GM12872 (cell line): ENCODE results near the gene OR8D4.

Source experiments
- TF ChIP-seq, protein P1 (sequence below): IDR thresholded peaks from 3 replicates; pipeline ENCODE4 v1.5.1; 2011; ENCODE audit warnings: low read depth, mild to moderate bottlenecking, low read length, moderate library complexity; ENCODE audit not compliant: insufficient read depth

OR8D4 gene

DNA sequence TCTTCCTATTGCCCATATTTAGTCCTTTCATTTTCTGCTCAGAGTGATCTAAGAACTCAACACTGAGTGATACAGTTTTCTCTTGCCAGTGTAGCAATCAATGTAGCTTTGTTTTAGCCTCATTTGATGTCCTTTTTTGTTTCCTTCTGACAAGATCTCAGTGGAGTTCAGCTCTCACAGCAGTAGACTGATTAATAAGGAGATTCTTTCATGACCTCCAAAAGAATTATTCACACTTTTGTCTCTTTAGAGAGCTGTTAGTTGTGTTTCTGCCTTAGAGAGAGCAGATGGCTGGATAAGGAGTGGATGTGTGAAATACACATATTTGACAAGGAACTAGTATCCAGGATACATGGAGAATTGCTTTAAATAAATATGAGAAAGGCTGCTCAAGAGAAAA lies 9.9 kb upstream of the OR8D4 start:
- TF ChIP-seq, protein P1, sequence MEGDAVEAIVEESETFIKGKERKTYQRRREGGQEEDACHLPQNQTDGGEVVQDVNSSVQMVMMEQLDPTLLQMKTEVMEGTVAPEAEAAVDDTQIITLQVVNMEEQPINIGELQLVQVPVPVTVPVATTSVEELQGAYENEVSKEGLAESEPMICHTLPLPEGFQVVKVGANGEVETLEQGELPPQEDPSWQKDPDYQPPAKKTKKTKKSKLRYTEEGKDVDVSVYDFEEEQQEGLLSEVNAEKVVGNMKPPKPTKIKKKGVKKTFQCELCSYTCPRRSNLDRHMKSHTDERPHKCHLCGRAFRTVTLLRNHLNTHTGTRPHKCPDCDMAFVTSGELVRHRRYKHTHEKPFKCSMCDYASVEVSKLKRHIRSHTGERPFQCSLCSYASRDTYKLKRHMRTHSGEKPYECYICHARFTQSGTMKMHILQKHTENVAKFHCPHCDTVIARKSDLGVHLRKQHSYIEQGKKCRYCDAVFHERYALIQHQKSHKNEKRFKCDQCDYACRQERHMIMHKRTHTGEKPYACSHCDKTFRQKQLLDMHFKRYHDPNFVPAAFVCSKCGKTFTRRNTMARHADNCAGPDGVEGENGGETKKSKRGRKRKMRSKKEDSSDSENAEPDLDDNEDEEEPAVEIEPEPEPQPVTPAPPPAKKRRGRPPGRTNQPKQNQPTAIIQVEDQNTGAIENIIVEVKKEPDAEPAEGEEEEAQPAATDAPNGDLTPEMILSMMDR: no peak

DNA sequence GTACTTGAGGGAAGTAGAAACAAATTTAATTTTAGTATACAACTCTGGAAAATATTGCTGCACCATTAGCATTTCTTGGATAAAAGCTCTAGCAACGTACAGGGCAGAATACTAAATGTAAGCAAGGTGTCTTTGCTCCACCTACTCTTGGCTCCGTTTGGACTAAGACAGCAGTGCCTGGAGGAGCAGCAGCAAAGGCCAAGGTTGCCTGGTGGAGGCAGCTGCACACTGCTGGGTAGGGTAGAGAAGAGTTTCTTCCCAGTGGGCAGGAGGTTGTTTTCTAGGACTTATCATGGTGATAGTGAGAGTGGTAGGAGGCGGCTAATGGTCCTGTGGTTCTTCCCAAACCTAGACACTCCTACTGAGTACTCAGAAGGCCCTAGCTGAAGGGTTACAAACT lies 2.2 kb upstream of the OR8D4 start:
- TF ChIP-seq, protein P1: no peak

DNA sequence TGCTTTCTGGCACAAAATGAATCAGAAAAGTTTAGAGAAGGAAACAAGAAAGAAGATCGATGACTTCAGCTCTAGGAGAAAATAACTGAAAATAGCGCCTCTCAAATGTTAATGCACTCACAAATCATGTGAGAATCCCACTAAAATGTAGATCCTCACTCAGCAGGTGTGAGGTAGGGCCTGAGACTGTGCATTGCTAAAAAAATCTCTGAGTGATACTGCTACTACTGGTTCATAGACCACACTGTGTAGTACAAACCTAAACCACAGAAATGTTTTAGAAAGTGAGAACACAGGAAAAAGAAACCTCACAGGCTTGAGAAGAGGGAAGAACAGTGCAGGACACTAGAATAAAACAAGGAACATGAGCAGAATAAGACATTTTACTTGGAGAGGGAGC lies 2.0 kb downstream of the OR8D4 start:
- TF ChIP-seq, protein P1: no peak

DNA sequence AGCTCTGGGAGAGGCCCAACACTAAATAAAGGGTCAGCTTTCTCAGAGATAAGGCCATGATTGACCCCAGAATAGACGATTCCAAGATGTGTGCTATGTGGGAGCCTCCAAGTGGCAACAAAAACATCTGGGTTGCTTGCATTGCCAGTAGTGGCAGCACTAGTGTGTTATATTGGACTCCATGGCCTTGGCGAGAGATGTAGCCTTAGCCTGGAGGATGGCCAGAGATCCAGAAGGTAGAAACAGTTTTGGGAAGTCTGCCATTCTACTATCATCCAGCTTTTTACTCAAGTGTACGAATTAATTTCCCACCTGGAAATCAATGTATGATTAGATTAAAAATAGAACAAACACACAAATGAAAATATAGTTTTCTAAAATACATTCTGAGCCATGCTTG lies 3.0 kb downstream of the OR8D4 start:
- TF ChIP-seq, protein P1: no peak

DNA sequence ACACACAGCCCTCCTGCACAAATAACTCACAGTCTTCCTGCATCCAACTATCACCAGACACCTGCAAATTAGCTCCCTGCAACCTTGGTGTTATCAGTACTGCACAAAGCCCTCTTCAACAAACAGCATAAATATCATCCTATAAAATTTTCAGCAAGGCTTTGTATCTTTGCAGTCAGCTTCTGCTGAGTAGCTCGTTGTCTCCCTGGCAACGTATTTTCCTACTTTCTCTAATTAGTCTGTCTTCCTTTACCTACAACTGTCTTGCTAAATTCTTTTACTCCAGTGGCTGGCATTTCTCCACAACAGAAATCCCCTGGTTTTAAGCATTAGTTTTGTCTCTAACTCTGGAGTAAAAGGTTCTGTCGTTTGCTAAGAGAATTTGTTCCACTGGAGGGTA lies 3.9 kb downstream of the OR8D4 start:
- TF ChIP-seq, protein P1: no peak

DNA sequence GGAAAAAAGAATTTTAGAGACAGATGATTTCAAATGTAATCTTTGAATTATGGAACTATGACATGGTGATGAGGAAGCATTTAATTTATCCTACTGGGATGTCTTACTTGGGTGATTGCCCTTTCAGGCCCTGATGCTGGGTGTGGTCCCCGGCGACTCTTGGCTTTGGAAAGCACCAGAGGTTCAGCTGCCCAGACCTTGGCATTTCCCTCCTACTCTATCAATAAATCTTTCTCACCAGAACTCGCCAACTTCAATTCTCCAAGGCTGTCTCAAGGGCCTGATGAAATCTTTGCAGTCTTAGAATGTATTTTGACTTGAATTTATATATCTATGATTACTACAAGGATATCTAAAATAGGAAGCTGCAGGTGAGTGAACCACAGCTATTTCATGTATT lies 19.0 kb downstream of the OR8D4 start:
- TF ChIP-seq, protein P1: no peak

DNA sequence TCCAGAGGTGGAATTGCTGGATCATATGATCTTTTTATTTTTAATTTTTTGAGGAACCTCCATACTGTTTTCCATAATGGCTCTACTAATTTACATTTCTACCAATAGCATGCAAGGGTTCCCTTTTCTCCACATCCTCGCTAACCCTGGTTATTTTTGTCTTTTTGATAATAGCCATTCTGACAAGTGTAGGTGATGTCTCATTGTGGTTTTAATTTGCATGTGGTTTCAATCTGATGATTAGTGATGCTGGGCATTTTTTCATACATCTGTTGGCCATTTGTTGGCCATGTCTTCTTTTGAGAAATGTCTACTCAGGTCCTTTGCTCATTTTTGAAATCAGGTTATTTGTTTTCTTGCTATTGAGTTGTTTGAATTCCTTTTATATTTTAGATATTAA lies 22.1 kb downstream of the OR8D4 start:
- TF ChIP-seq, protein P1: no peak

DNA sequence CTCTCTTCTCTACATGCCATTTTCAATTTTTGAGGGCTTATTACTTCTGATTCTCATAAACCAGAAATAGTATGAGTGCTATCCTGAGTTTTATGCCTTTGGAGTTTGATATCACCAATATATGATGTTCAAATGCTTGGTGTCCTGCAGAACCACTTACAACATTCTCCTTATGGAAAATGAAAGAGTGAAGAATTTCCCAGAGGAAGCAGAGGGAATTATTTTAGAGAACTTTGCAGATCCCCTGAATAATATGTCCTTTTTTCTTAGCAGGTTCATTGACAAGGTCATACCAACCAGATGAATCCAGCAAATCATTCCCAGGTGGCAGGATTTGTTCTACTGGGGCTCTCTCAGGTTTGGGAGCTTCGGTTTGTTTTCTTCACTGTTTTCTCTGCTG lies 37.4 kb downstream of the OR8D4 start, which contains the start of gene OR4D5:
OR4D5 (plus strand) TSS at position 301 of the 400 bp plus-strand sequence; CDS start at position 301, 0 bp downstream.
- TF ChIP-seq, protein P1: no peak
